ENCODE results near the gene UNC13D.

DNA sequence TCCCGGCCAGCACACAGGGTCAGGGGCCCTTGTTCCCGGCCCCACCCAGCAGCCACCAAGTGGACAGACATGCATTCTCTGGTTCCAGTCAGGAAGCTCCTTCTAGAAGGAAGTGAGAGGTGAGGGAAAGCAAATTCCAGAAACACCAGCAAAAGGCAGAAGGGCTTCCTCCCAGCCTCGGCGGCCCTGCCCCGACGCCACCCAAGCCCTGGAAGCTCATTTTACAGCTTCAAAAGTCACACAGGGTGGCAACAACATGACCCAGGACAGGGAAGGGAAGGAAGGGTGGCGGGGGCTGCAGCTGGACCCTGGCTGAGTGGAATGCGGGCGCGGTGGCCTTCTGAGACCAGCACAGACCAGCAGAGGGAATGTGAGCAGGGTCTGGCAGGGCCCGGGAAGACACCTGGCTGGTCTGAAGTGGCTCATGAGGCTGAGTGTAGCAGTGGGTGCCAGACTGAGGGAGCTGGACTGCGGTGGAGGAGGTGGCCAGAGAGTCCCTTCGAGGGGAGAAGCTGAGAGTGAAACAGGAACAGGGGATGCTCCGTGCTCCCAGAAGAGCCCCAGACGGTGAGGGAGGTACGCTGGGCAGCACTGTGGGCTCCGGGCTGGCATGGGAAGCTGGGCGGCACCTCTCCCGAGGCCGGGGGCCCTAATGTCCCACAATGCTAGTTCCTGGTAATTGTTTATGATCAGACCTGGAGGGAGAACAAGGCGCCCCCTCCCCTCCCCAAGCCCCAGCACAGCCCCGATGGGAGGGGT is 1.9 kb upstream of the UNC13D start:
- TF ChIP-seq POLR2A (IDR thresholded peaks at IDR 0.05; ENCODE audit: low read depth, low read length) (no peak), POLR2AphosphoS5 (IDR thresholded peaks at IDR 0.05; ENCODE audit: low read depth, low read length) (no peak), TAF1 (IDR thresholded peaks at IDR 0.05; ENCODE audit: low read depth, low read length) (no peak), POU2F2 (IDR thresholded peaks at IDR 0.05; ENCODE audit: low read depth, low read length) (no peak)
